SK-N-SH (cell line): ENCODE measurements around the gene RPS26. TPM values are rescaled to one million over a fixed set of nuclear protein-coding genes. Genes with fewer than 3 reads are reported as not detected.

Source experiments
- CTCF ChIA-PET: fragments of 300-600, 350-600 bp; formaldehyde crosslinking; extraction: SDS; loops from one replicate; lab custom pipeline; 2021; lab: Yijun Ruan, JAX
- POLR2A ChIA-PET: fragments of 350-600 bp; sonication (Branson Sonifier 250); formaldehyde crosslinking; extraction: SDS; loops from one replicate; lab custom pipeline; 2020; ENCODE audit warnings: antibody characterized with exemption, inconsistent platforms; lab: Yijun Ruan, JAX
- DNase-seq: peaks from one replicate; pipeline ENCODE4 v3.0.0; 2012
- H2AFZ ChIP-seq: fragments of 200-600 bp; sonication (generic); 2 replicates; pipeline ENCODE4 v1.8.1; 2016; ENCODE audit warnings: antibody characterized with exemption, mild to moderate bottlenecking, low read depth
- H3F3A ChIP-seq: fragments of 200-600 bp; sonication (generic); replicated peaks from 2 replicates; pipeline ENCODE3; 2016; ENCODE audit warnings: antibody characterized with exemption, mild to moderate bottlenecking; ENCODE audit not compliant: insufficient read depth
- H3K27ac ChIP-seq, 2 experiments: fragments of 200-500 bp in 1 of 2; fragments of 200-600 bp in 1 of 2; sonication (Bioruptor generic) in 1 of 2; sonication (generic), shearing (Covaris generic) in 1 of 2; 2 replicates each; pipeline versions ENCODE4 v1.5.1 to v1.6.1; 2014 to 2016; ENCODE audit warnings: low read depth in 2 of 2, inconsistent platforms in 1 of 2, low read length in 1 of 2, mild to moderate bottlenecking in 1 of 2, mixed read lengths in 1 of 2
- H3K27me3 ChIP-seq: fragments of 200-600 bp; sonication (generic), shearing (Covaris generic); 2 replicates; pipeline ENCODE4 v1.6.1; 2016; ENCODE audit warnings: mixed run types; ENCODE audit not compliant: insufficient read depth
- H3K36me3 ChIP-seq, 2 experiments: fragments of 200-500 bp in 1 of 2; fragments of 200-600 bp in 1 of 2; sonication (Bioruptor generic) in 1 of 2; sonication (generic) in 1 of 2; replicated peaks in 1 of 2; 2 replicates each; pipeline versions ENCODE3 to v1.5.1; 2014 to 2016; ENCODE audit warnings: low read length in 1 of 2, mild to moderate bottlenecking in 1 of 2; ENCODE audit not compliant: insufficient read depth in 2 of 2, control insufficient read depth in 1 of 2
- H3K4me1 ChIP-seq, 2 experiments: fragments of 200-500 bp in 1 of 2; fragments of 200-600 bp in 1 of 2; sonication (Bioruptor generic) in 1 of 2; sonication (generic), shearing (Covaris generic) in 1 of 2; 2 replicates each; pipeline versions ENCODE4 v1.5.1 to v1.6.1; 2014 to 2016; ENCODE audit warnings: low read depth in 1 of 2, low read length in 1 of 2, mixed run types in 1 of 2; ENCODE audit not compliant: insufficient read depth in 2 of 2, control insufficient read depth in 1 of 2
- H3K4me2 ChIP-seq: fragments of 200-600 bp; sonication (generic), shearing (Covaris generic); 2 replicates; pipeline ENCODE4 v1.6.1; 2017; ENCODE audit warnings: mixed run types
- H3K4me3 ChIP-seq, 2 experiments: fragments of 200-500 bp in 1 of 2; fragments of 200-600 bp in 1 of 2; sonication (Bioruptor generic) in 1 of 2; sonication (generic), shearing (Covaris generic) in 1 of 2; 2 replicates each; pipeline versions ENCODE4 v1.5.1 to v1.8.1; 2014 to 2016; ENCODE audit warnings: low read depth in 2 of 2, inconsistent platforms in 1 of 2, low read length in 1 of 2, mild to moderate bottlenecking in 1 of 2, mixed read lengths in 1 of 2, moderate library complexity in 1 of 2
- H3K79me2 ChIP-seq: fragments of 200-600 bp; sonication (generic); 2 replicates; pipeline ENCODE4 v1.8.1; 2017; ENCODE audit warnings: mild to moderate bottlenecking; ENCODE audit not compliant: insufficient read depth
- H3K9ac ChIP-seq: fragments of 200-600 bp; sonication (generic); 2 replicates; pipeline ENCODE4 v1.6.1; 2017; ENCODE audit warnings: mixed run types
- H3K9me2 ChIP-seq: fragments of 200-600 bp; sonication (generic); 2 replicates; pipeline ENCODE4 v1.6.1; 2017; ENCODE audit warnings: mixed run types
- H3K9me3 ChIP-seq: fragments of 200-600 bp; sonication (generic); 2 replicates; pipeline ENCODE4 v1.6.1; 2017; ENCODE audit warnings: mixed run types, mild to moderate bottlenecking, moderate library complexity
- H4K20me1 ChIP-seq: fragments of 200-600 bp; sonication (generic); 2 replicates; pipeline ENCODE4 v1.6.1; 2017; ENCODE audit warnings: mild to moderate bottlenecking, mixed run types; ENCODE audit not compliant: insufficient read depth
- CTCF ChIP-seq: fragments of 200-600 bp; sonication (generic); IDR thresholded peaks from 2 replicates; pipeline ENCODE4 v1.6.1; 2017; ENCODE audit warnings: antibody characterized with exemption, mild to moderate bottlenecking, moderate library complexity
- IRF3 ChIP-seq: fragments of 150-350 bp; IDR thresholded peaks from 2 replicates; pipeline ENCODE4 v1.6.1; 2016; ENCODE audit warnings: mild to moderate bottlenecking, low read depth, low read length
- JUND ChIP-seq: IDR thresholded peaks from 2 replicates; pipeline ENCODE4 v1.4.0; 2012
- MXI1 ChIP-seq: IDR thresholded peaks from 2 replicates; pipeline ENCODE4 v1.6.1; 2012; ENCODE audit warnings: mild to moderate bottlenecking, low read depth, low read length, improper control_type of control experiment
- RAD21 ChIP-seq: IDR thresholded peaks from 2 replicates; pipeline ENCODE4 v1.6.1; 2012; ENCODE audit warnings: mild to moderate bottlenecking, low read length
- RCOR1 ChIP-seq: fragments of 150-350 bp; IDR thresholded peaks from 2 replicates; pipeline ENCODE4 v1.6.1; 2017; ENCODE audit warnings: antibody characterized with exemption, low read length
- TCF12 ChIP-seq: IDR thresholded peaks from 2 replicates; pipeline ENCODE4 v1.4.0; 2012
- YY1 ChIP-seq: IDR thresholded peaks from 2 replicates; pipeline ENCODE4 v1.4.0; 2012; ENCODE audit warnings: low read depth, mild to moderate bottlenecking
- WGBS: methylation state at CpG from one replicate; pipeline ENCODE4 v1.1.6; 2017; ENCODE audit warnings: low lambda C conversion rate; 5-methylcytosine and 5-hydroxymethylcytosine counted together
- polyA plus RNA-seq, 3 experiments: library from polyadenylated mRNA; depleted of rRNA; stranded (reverse); fragments of >200 nt; gene quantifications; 2 replicates each; pipeline ENCODE4 v1.2.3, GENCODE V29; 2012

The RPS26 gene
- polyA plus RNA-seq, 1 of the 3 experiments (the other 2 are of a cell fraction): 1,500 TPM

GRCh38 chr12:56037161-56037560 lies 4.6 kb upstream of the RPS26 start:
- H3K4me2 ChIP-seq: no peak overlapping the region
- peaks cover 3% of the 10 kb centered on the region for H3K79me2 ChIP-seq
- H2AFZ ChIP-seq: no peak overlapping the region
- no peak overlapping the region for H3K27ac ChIP-seq
- DNase-seq: no peak
- H3K27me3 ChIP-seq: no peaks in the 10 kb centered on the region
- TF ChIP-seq RAD21 (no peak), CTCF (no peak), TCF12 (no peak), YY1 (no peak), IRF3 (no peak)
- TF ChIP-seq, all 33 proteins: peak for 0
- Histone ChIP-seq H3K4me1 (peaks cover 0 to 6% of the 10 kb centered on the region in 2 experiments; a peak in 2 of 4 replicates), H3F3A (peaks cover 6% of the 10 kb centered on the region), H3K9me3 (no peaks in the 10 kb centered on the region), H3K9ac (no peak overlapping the region), H3K9me2 (no peaks in the 10 kb centered on the region), H4K20me1 (no peaks in the 10 kb centered on the region), H3K36me3 (peaks cover 4 to 27% of the 10 kb centered on the region in 2 experiments), H3K4me3 (no peak overlapping the region)
- 94% methylated on average over 2 of the region's 2 CpGs for WGBS
- CTCF ChIA-PET: interaction anchor here (5.1 kb wide), 1 partner anchor 41 kb away, joined by 46 read pairs; the partner anchor contains the start of gene SUOX
- POLR2A ChIA-PET: no interaction called here

- peaks cover 7% of the 10 kb centered on the region for H4K20me1 ChIP-seq
- ChIA-PET CTCF (interaction anchor here (1.0 to 5.1 kb wide), 3 partner anchors 9 to 42 kb away, joined by 3 to 46 read pairs (median 21); partner anchors contain the start of gene SUOX), POLR2A (no interaction called here)
- TF ChIP-seq MXI1 (no peak), JUND (no peak), RCOR1 (no peak)
- no peaks in the 10 kb centered on the region for H3K27me3 ChIP-seq
- H3K36me3 ChIP-seq: peaks cover 8 to 24% of the 10 kb centered on the region in 2 experiments
- DNase-seq: no peak
- H3F3A ChIP-seq: peaks cover 6% of the 10 kb centered on the region
- no peak overlapping the region for H3K4me2 ChIP-seq
- H3K4me1 ChIP-seq: peaks cover 3 to 6% of the 10 kb centered on the region in 2 experiments
- H3K9me2 ChIP-seq: no peaks in the 10 kb centered on the region
- H3K9me3 ChIP-seq: no peaks in the 10 kb centered on the region
- H3K4me3 ChIP-seq: no peak overlapping the region
- no peak overlapping the region for H3K9ac ChIP-seq
- H3K79me2 ChIP-seq: peaks cover 13% of the 10 kb centered on the region
- WGBS: 76% methylated on average over 2 of the region's 2 CpGs
- H3K27ac ChIP-seq: no peak overlapping the region
- no peak overlapping the region for H2AFZ ChIP-seq
These were observed 3.6 kb upstream of the RPS26 start for GRCh38 chr12:56038022-56038655.
